ENCODE data around the gene FAM237A.

Gene FAM237A

GRCh38 chr2:206611191-206611590, 31.1 kb upstream of the FAM237A start:
- no peak overlapping the region for H3K9ac ChIP-seq (ENCODE audit: low read length)
- no peak overlapping the region for H4K8ac ChIP-seq (ENCODE audit: low read length)
- H2AFZ ChIP-seq (ENCODE audit: low read depth, low read length) = no peak overlapping the region
- H3K4me3 ChIP-seq (ENCODE audit: insufficient read depth in 1 of 2, low read depth in 1 of 2, low read length in 2 of 2) = no peak overlapping the region
- no peak overlapping the region for H3K4ac ChIP-seq (ENCODE audit: low read depth in 1 of 2, low read length in 2 of 2)
- DNase-seq = no peak
- H3K4me1 ChIP-seq (ENCODE audit: control insufficient read depth, insufficient read depth, low read depth, low read length) = peaks cover 2% of the 10 kb centered on the region
- H2BK120ac ChIP-seq (ENCODE audit: low read depth, low read length) = no peak overlapping the region
- H2AK5ac ChIP-seq (ENCODE audit: low read length, severe bottlenecking) = no peak overlapping the region
- H3K23ac ChIP-seq (ENCODE audit: low read length in 2 of 2) = no peak overlapping the region
- H3K4me2 ChIP-seq (ENCODE audit: low read length, poor library complexity, severe bottlenecking) = no peak overlapping the region
- no peaks in the 10 kb centered on the region for H3K36me3 ChIP-seq (ENCODE audit: control insufficient read depth in 1 of 2, insufficient read depth in 2 of 2, low read depth in 1 of 2, low read length in 2 of 2)
- no peaks in the 10 kb centered on the region for H3K27me3 ChIP-seq (ENCODE audit: control insufficient read depth in 1 of 2, insufficient read depth in 1 of 2, low read length in 2 of 2)
- no peak overlapping the region for H3K18ac ChIP-seq (ENCODE audit: low read depth in 1 of 2, low read length in 2 of 2)
- no peak overlapping the region for H3K14ac ChIP-seq (ENCODE audit: low read length in 2 of 2)
- no peak overlapping the region for H2BK12ac ChIP-seq (ENCODE audit: low read length in 2 of 2)
- H3K9me3 ChIP-seq (ENCODE audit: control insufficient read depth, low read length) = peaks cover 5% of the 10 kb centered on the region
- H2BK15ac ChIP-seq (ENCODE audit: low read depth, poor library complexity, severe bottlenecking) = no peak overlapping the region
- H2BK5ac ChIP-seq (ENCODE audit: low read depth, low read length, poor library complexity, severe bottlenecking) = no peak overlapping the region
- H3K79me1 ChIP-seq (replicated peaks; ENCODE audit: low read length, poor library complexity, severe bottlenecking) = no peaks in the 10 kb centered on the region
- no peak overlapping the region for H3K27ac ChIP-seq (ENCODE audit: low read length, poor library complexity, severe bottlenecking)
- WGBS = 100% methylated on average over 1 of the region's 6 CpGs
- H4K91ac ChIP-seq (ENCODE audit: low read length) = no peak overlapping the region

- Histone ChIP-seq H4K8ac (ENCODE audit: low read length) (no peak overlapping the region), H4K91ac (ENCODE audit: low read length) (no peak overlapping the region), H3K4ac (ENCODE audit: low read depth in 1 of 2, low read length in 2 of 2) (no peak overlapping the region), H3K4me2 (ENCODE audit: low read length, poor library complexity, severe bottlenecking) (no peak overlapping the region), H3K18ac (ENCODE audit: low read depth in 1 of 2, low read length in 2 of 2) (no peak overlapping the region), H3K4me1 (ENCODE audit: control insufficient read depth, insufficient read depth, low read depth, low read length) (peaks cover 2% of the 10 kb centered on the region), H3K27ac (ENCODE audit: low read length, poor library complexity, severe bottlenecking) (no peak overlapping the region), H3K36me3 (ENCODE audit: control insufficient read depth in 1 of 2, insufficient read depth in 2 of 2, low read depth in 1 of 2, low read length in 2 of 2) (no peaks in the 10 kb centered on the region), H2BK120ac (ENCODE audit: low read depth, low read length) (no peak overlapping the region), H2AFZ (ENCODE audit: low read depth, low read length) (no peak overlapping the region), H3K9me3 (ENCODE audit: control insufficient read depth, low read length) (peaks cover 5% of the 10 kb centered on the region), H3K27me3 (ENCODE audit: control insufficient read depth in 1 of 2, insufficient read depth in 1 of 2, low read length in 2 of 2) (no peaks in the 10 kb centered on the region), H3K14ac (ENCODE audit: low read length in 2 of 2) (no peak overlapping the region), H2BK5ac (ENCODE audit: low read depth, low read length, poor library complexity, severe bottlenecking) (no peak overlapping the region), H3K79me1 (replicated peaks; ENCODE audit: low read length, poor library complexity, severe bottlenecking) (no peaks in the 10 kb centered on the region), H3K23ac (ENCODE audit: low read length in 2 of 2) (no peak overlapping the region), H3K4me3 (ENCODE audit: insufficient read depth in 1 of 2, low read depth in 1 of 2, low read length in 2 of 2) (no peak overlapping the region), H3K9ac (ENCODE audit: low read length) (no peak overlapping the region), H2AK5ac (ENCODE audit: low read length, severe bottlenecking) (no peak overlapping the region), H2BK12ac (ENCODE audit: low read length in 2 of 2) (no peak overlapping the region), H2BK15ac (ENCODE audit: low read depth, poor library complexity, severe bottlenecking) (no peak overlapping the region)
- DNase-seq = no peak
- WGBS = 78% methylated on average over 3 of the region's 3 CpGs
Observed at GRCh38 chr2:206611736-206612135, 30.6 kb upstream of the FAM237A start.

GRCh38 chr2:206614811-206615210, 27.5 kb upstream of the FAM237A start:
- no peak overlapping the region for H2BK15ac ChIP-seq (ENCODE audit: low read depth, poor library complexity, severe bottlenecking)
- no peak overlapping the region for H3K9ac ChIP-seq (ENCODE audit: low read length)
- H2AFZ ChIP-seq (ENCODE audit: low read depth, low read length) = no peak overlapping the region
- H3K4me2 ChIP-seq (ENCODE audit: low read length, poor library complexity, severe bottlenecking) = peak overlapping the region; percentile 31
- H2BK120ac ChIP-seq (ENCODE audit: low read depth, low read length) = no peak overlapping the region
- no peak overlapping the region for H3K23ac ChIP-seq (ENCODE audit: low read length in 2 of 2)
- DNase-seq = peak; percentile 75
- H3K4me3 ChIP-seq (ENCODE audit: insufficient read depth in 1 of 2, low read depth in 1 of 2, low read length in 2 of 2) = no peak overlapping the region
- no peak overlapping the region for H3K27ac ChIP-seq (ENCODE audit: low read length, poor library complexity, severe bottlenecking)
- H2AK5ac ChIP-seq (ENCODE audit: low read length, severe bottlenecking) = no peak overlapping the region
- no peaks in the 10 kb centered on the region for H3K36me3 ChIP-seq (ENCODE audit: control insufficient read depth in 1 of 2, insufficient read depth in 2 of 2, low read depth in 1 of 2, low read length in 2 of 2)
- no peak overlapping the region for H4K8ac ChIP-seq (ENCODE audit: low read length)
- peaks cover 2% of the 10 kb centered on the region for H3K4me1 ChIP-seq (ENCODE audit: control insufficient read depth, insufficient read depth, low read depth, low read length)
- H3K18ac ChIP-seq (ENCODE audit: low read depth in 1 of 2, low read length in 2 of 2) = no peak overlapping the region
- H3K9me3 ChIP-seq (ENCODE audit: control insufficient read depth, low read length) = peaks cover 5% of the 10 kb centered on the region
- no peaks in the 10 kb centered on the region for H3K79me1 ChIP-seq (replicated peaks; ENCODE audit: low read length, poor library complexity, severe bottlenecking)
- no peak overlapping the region for H4K91ac ChIP-seq (ENCODE audit: low read length)
- H3K27me3 ChIP-seq (ENCODE audit: control insufficient read depth in 1 of 2, insufficient read depth in 1 of 2, low read length in 2 of 2) = no peaks in the 10 kb centered on the region
- H2BK5ac ChIP-seq (ENCODE audit: low read depth, low read length, poor library complexity, severe bottlenecking) = no peak overlapping the region
- 63% methylated on average over 6 of the region's 6 CpGs for WGBS
- H3K4ac ChIP-seq (ENCODE audit: low read depth in 1 of 2, low read length in 2 of 2) = no peak overlapping the region
- H3K14ac ChIP-seq (ENCODE audit: low read length in 2 of 2) = no peak overlapping the region
- H2BK12ac ChIP-seq (ENCODE audit: low read length in 2 of 2) = no peak overlapping the region

- H3K9me3 ChIP-seq (ENCODE audit: control insufficient read depth, low read length) = peaks cover 5% of the 10 kb centered on the region
- no peak overlapping the region for H3K4me3 ChIP-seq (ENCODE audit: insufficient read depth in 1 of 2, low read depth in 1 of 2, low read length in 2 of 2)
- no peaks in the 10 kb centered on the region for H3K27me3 ChIP-seq (ENCODE audit: control insufficient read depth in 1 of 2, insufficient read depth in 1 of 2, low read length in 2 of 2)
- H3K27ac ChIP-seq (ENCODE audit: low read length, poor library complexity, severe bottlenecking) = no peak overlapping the region
- no peak overlapping the region for H3K9ac ChIP-seq (ENCODE audit: low read length)
- H3K23ac ChIP-seq (ENCODE audit: low read length in 2 of 2) = no peak overlapping the region
- no peaks in the 10 kb centered on the region for H3K79me1 ChIP-seq (replicated peaks; ENCODE audit: low read length, poor library complexity, severe bottlenecking)
- no peak overlapping the region for H2BK12ac ChIP-seq (ENCODE audit: low read length in 2 of 2)
- peaks cover 2% of the 10 kb centered on the region for H3K4me1 ChIP-seq (ENCODE audit: control insufficient read depth, insufficient read depth, low read depth, low read length)
- 93% methylated on average over 7 of the region's 7 CpGs for WGBS
- no peak for DNase-seq
- H2BK120ac ChIP-seq (ENCODE audit: low read depth, low read length) = peak overlapping the region; percentile 67
- no peak overlapping the region for H4K91ac ChIP-seq (ENCODE audit: low read length)
- no peak overlapping the region for H2AK5ac ChIP-seq (ENCODE audit: low read length, severe bottlenecking)
- H4K8ac ChIP-seq (ENCODE audit: low read length) = no peak overlapping the region
- H2BK5ac ChIP-seq (ENCODE audit: low read depth, low read length, poor library complexity, severe bottlenecking) = no peak overlapping the region
- no peak overlapping the region for H3K18ac ChIP-seq (ENCODE audit: low read depth in 1 of 2, low read length in 2 of 2)
- H3K4ac ChIP-seq (ENCODE audit: low read depth in 1 of 2, low read length in 2 of 2) = no peak overlapping the region
- H3K14ac ChIP-seq (ENCODE audit: low read length in 2 of 2) = no peak overlapping the region
- no peak overlapping the region for H2AFZ ChIP-seq (ENCODE audit: low read depth, low read length)
- no peaks in the 10 kb centered on the region for H3K36me3 ChIP-seq (ENCODE audit: control insufficient read depth in 1 of 2, insufficient read depth in 2 of 2, low read depth in 1 of 2, low read length in 2 of 2)
- no peak overlapping the region for H2BK15ac ChIP-seq (ENCODE audit: low read depth, poor library complexity, severe bottlenecking)
- H3K4me2 ChIP-seq (ENCODE audit: low read length, poor library complexity, severe bottlenecking) = no peak overlapping the region
Observed at GRCh38 chr2:206615417-206616089, 26.7 kb upstream of the FAM237A start.
